HepG2 (cell line): ENCODE results near the gene CCDC192. TPM values are rescaled to one million over a fixed set of nuclear protein-coding genes. Genes with fewer than 3 reads are reported as not detected.

Experiments used
- MED13 ChIP-seq: sonication (generic); formaldehyde crosslinking; IDR thresholded peaks from 2 replicates; pipeline ENCODE4 v1.5.0; 2020; ENCODE audit warnings: missing genetic modification reagents
- MEIS2 ChIP-seq: sonication (generic); formaldehyde crosslinking; IDR thresholded peaks from 2 replicates; pipeline ENCODE4 v1.9.0; 2021; ENCODE audit warnings: mild to moderate bottlenecking, missing genetic modification reagents
- MYC ChIP-seq: sonication (generic); formaldehyde crosslinking; IDR thresholded peaks from 2 replicates; pipeline ENCODE4 v1.9.0; 2021; ENCODE audit warnings: missing genetic modification reagents, borderline replicate concordance
- NCOR1 ChIP-seq: fragments of 200-600 bp; sonication (generic); IDR thresholded peaks from 2 replicates; pipeline ENCODE4 v1.7.0; 2017; ENCODE audit warnings: antibody characterized with exemption, low read length, borderline replicate concordance
- STAT5B ChIP-seq: sonication (generic); formaldehyde crosslinking; IDR thresholded peaks from 2 replicates; pipeline ENCODE4 v1.4.0; 2020; ENCODE audit warnings: missing genetic modification reagents
- ZC3H4 ChIP-seq: sonication (generic); formaldehyde crosslinking; IDR thresholded peaks from 2 replicates; pipeline ENCODE4 v1.4.0; 2020; ENCODE audit warnings: missing genetic modification reagents, borderline replicate concordance
- ZNF879 ChIP-seq: sonication (generic); formaldehyde crosslinking; IDR thresholded peaks from 2 replicates; pipeline ENCODE4 v1.8.1; 2023; ENCODE audit warnings: missing genetic modification reagents
- polyA plus RNA-seq, 8 experiments: library from polyadenylated mRNA; depleted of rRNA in 3 of 8; stranded (reverse) in 7 of 8; unstranded in 1 of 8; fragments of >200 nt; fragmentation: Illumina TruSeq in 4 of 8; extraction: Trizol in 4 of 8; gene quantifications; 2 replicates each; pipeline versions ENCODE4 v1.2.1 to v1.2.3, GENCODE V29; 2011 to 2016; ENCODE audit warnings: low read depth in 4 of 8, missing spikeins in 1 of 8, mixed read lengths in 1 of 8; ENCODE audit not compliant: insufficient read depth in 1 of 8
- total RNA-seq, 5 experiments: library from RNA; depleted of rRNA; stranded (reverse); fragments of >200 nt; fragmentation: Illumina TruSeq; extraction: Trizol; gene quantifications; 2 replicates each; pipeline ENCODE4 v1.2.3, GENCODE V29; 2016; ENCODE audit warnings: low read depth in 1 of 5
- TF ChIP-seq, protein P1 (sequence below): sonication (generic); formaldehyde crosslinking; IDR thresholded peaks from 2 replicates; pipeline ENCODE4 v1.4.0; 2020; ENCODE audit warnings: missing genetic modification reagents, borderline replicate concordance
- TF ChIP-seq, protein P2 (sequence below): IDR thresholded peaks from 2 replicates; pipeline ENCODE4 v1.6.1; 2016; ENCODE audit warnings: low read depth, control low read depth
- TF ChIP-seq, protein P3 (sequence below): sonication (generic); formaldehyde crosslinking; IDR thresholded peaks from 2 replicates; pipeline ENCODE4 v1.4.0; 2020; ENCODE audit warnings: low read depth, missing genetic modification reagents
- TF ChIP-seq, protein P4 (sequence below): sonication (generic); formaldehyde crosslinking; IDR thresholded peaks from 2 replicates; pipeline ENCODE4 v1.5.0; 2020; ENCODE audit warnings: mild to moderate bottlenecking, missing genetic modification reagents, borderline replicate concordance

The CCDC192 gene
- total and polyA plus RNA-seq, 2 of the 13 experiments (the other 11 are each of a cell fraction or from before 2014, with no cell fraction given), result not detected

DNA sequence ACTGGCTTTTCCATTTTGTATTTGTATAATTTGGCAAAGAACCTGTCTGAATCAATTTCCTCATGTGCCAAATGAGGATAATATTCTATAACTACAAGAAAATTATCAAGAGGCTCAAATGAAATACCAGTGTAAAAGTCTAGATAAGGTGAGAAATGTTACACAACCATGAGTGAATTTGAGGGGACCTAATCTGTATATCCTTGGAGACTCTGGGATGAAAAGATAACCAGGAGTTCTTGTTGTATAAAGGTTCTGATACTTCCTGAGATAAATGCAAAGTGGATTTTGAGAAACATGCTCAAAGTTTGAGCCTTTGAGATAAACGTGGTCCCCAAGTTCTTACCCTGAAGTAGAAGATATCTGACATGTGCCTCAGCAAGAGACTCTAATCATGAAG is 260.0 kb downstream of the CCDC192 start (continued):
- TF ChIP-seq, protein P1, sequence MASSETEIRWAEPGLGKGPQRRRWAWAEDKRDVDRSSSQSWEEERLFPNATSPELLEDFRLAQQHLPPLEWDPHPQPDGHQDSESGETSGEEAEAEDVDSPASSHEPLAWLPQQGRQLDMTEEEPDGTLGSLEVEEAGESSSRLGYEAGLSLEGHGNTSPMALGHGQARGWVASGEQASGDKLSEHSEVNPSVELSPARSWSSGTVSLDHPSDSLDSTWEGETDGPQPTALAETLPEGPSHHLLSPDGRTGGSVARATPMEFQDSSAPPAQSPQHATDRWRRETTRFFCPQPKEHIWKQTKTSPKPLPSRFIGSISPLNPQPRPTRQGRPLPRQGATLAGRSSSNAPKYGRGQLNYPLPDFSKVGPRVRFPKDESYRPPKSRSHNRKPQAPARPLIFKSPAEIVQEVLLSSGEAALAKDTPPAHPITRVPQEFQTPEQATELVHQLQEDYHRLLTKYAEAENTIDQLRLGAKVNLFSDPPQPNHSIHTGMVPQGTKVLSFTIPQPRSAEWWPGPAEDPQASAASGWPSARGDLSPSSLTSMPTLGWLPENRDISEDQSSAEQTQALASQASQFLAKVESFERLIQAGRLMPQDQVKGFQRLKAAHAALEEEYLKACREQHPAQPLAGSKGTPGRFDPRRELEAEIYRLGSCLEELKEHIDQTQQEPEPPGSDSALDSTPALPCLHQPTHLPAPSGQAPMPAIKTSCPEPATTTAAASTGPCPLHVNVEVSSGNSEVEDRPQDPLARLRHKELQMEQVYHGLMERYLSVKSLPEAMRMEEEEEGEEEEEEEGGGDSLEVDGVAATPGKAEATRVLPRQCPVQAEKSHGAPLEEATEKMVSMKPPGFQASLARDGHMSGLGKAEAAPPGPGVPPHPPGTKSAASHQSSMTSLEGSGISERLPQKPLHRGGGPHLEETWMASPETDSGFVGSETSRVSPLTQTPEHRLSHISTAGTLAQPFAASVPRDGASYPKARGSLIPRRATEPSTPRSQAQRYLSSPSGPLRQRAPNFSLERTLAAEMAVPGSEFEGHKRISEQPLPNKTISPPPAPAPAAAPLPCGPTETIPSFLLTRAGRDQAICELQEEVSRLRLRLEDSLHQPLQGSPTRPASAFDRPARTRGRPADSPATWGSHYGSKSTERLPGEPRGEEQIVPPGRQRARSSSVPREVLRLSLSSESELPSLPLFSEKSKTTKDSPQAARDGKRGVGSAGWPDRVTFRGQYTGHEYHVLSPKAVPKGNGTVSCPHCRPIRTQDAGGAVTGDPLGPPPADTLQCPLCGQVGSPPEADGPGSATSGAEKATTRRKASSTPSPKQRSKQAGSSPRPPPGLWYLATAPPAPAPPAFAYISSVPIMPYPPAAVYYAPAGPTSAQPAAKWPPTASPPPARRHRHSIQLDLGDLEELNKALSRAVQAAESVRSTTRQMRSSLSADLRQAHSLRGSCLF (CRISPR knock-in tag), result no peak
- TF ChIP-seq NCOR1 (no peak), STAT5B (no peak), ZC3H4 (CRISPR knock-in tag) (no peak), MED13 (CRISPR knock-in tag) (no peak), MEIS2 (no peak), ZNF879 (no peak), MYC (no peak)
- TF ChIP-seq, protein P2, sequence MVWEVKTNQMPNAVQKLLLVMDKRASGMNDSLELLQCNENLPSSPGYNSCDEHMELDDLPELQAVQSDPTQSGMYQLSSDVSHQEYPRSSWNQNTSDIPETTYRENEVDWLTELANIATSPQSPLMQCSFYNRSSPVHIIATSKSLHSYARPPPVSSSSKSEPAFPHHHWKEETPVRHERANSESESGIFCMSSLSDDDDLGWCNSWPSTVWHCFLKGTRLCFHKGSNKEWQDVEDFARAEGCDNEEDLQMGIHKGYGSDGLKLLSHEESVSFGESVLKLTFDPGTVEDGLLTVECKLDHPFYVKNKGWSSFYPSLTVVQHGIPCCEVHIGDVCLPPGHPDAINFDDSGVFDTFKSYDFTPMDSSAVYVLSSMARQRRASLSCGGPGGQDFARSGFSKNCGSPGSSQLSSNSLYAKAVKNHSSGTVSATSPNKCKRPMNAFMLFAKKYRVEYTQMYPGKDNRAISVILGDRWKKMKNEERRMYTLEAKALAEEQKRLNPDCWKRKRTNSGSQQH (CRISPR knock-in tag), result no peak
- TF ChIP-seq, protein P3, sequence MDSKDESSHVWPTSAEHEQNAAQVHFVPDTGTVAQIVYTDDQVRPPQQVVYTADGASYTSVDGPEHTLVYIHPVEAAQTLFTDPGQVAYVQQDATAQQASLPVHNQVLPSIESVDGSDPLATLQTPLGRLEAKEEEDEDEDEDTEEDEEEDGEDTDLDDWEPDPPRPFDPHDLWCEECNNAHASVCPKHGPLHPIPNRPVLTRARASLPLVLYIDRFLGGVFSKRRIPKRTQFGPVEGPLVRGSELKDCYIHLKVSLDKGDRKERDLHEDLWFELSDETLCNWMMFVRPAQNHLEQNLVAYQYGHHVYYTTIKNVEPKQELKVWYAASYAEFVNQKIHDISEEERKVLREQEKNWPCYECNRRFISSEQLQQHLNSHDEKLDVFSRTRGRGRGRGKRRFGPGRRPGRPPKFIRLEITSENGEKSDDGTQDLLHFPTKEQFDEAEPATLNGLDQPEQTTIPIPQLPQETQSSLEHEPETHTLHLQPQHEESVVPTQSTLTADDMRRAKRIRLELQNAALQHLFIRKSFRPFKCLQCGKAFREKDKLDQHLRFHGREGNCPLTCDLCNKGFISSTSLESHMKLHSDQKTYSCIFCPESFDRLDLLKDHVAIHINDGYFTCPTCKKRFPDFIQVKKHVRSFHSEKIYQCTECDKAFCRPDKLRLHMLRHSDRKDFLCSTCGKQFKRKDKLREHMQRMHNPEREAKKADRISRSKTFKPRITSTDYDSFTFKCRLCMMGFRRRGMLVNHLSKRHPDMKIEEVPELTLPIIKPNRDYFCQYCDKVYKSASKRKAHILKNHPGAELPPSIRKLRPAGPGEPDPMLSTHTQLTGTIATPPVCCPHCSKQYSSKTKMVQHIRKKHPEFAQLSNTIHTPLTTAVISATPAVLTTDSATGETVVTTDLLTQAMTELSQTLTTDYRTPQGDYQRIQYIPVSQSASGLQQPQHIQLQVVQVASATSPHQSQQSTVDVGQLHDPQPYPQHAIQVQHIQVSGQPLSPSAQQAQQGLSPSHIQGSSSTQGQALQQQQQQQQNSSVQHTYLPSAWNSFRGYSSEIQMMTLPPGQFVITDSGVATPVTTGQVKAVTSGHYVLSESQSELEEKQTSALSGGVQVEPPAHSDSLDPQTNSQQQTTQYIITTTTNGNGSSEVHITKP (CRISPR knock-in tag), result no peak
- TF ChIP-seq, protein P4, sequence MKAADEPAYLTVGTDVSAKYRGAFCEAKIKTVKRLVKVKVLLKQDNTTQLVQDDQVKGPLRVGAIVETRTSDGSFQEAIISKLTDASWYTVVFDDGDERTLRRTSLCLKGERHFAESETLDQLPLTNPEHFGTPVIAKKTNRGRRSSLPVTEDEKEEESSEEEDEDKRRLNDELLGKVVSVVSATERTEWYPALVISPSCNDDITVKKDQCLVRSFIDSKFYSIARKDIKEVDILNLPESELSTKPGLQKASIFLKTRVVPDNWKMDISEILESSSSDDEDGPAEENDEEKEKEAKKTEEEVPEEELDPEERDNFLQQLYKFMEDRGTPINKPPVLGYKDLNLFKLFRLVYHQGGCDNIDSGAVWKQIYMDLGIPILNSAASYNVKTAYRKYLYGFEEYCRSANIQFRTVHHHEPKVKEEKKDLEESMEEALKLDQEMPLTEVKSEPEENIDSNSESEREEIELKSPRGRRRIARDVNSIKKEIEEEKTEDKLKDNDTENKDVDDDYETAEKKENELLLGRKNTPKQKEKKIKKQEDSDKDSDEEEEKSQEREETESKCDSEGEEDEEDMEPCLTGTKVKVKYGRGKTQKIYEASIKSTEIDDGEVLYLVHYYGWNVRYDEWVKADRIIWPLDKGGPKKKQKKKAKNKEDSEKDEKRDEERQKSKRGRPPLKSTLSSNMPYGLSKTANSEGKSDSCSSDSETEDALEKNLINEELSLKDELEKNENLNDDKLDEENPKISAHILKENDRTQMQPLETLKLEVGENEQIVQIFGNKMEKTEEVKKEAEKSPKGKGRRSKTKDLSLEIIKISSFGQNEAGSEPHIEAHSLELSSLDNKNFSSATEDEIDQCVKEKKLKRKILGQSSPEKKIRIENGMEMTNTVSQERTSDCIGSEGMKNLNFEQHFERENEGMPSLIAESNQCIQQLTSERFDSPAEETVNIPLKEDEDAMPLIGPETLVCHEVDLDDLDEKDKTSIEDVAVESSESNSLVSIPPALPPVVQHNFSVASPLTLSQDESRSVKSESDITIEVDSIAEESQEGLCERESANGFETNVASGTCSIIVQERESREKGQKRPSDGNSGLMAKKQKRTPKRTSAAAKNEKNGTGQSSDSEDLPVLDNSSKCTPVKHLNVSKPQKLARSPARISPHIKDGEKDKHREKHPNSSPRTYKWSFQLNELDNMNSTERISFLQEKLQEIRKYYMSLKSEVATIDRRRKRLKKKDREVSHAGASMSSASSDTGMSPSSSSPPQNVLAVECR (CRISPR knock-in tag), result no peak
